HepG2 (cell line): ENCODE measurements around the gene POC1A. TPM values are rescaled to one million over a fixed set of nuclear protein-coding genes. Genes with fewer than 3 reads are reported as not detected.
A peak's percentile ranks its signal among the peaks of the same experiment; 100 is the strongest.

ENCODE experiments used
- ATAC-seq: fragments of 200-7000 bp; cut with Tn5 transposase; 3 replicates; pipeline ENCODE4 v1.9.1; 2020; ENCODE audit warnings: mild to moderate bottlenecking, moderate library complexity
- BruUV-seq: library from RNA; stranded (reverse); fragments of 400-500 nt; replicated peaks from 2 replicates; lab custom pipeline; 2021; lab: Mats Ljungman, UMichigan
- CTCF ChIA-PET: fragments of 300-600 bp; formaldehyde crosslinking; extraction: SDS; loops from one replicate; lab custom pipeline; 2021; ENCODE audit warnings: low total read pairs, inconsistent platforms, low intra/inter-chr PET ratio; lab: Yijun Ruan, JAX
- POLR2A ChIA-PET: fragments of 350-600 bp; sonication (Branson Sonifier 250); formaldehyde crosslinking; loops from one replicate; lab custom pipeline; 2020; ENCODE audit warnings: antibody characterized with exemption, inconsistent platforms; lab: Yijun Ruan, JAX
- DNase-seq: peaks from one replicate; pipeline ENCODE4 v3.0.0-alpha.2; 2015; ENCODE audit warnings: low spot score
- FAIRE-seq: peaks from 3 replicates; lab custom pipeline; 2011; peaks lifted over from hg19 to GRCh38; lab: Jason Lieb, UNC
- H2AFZ ChIP-seq: one replicate; pipeline ENCODE4 v1.6.1; 2011; ENCODE audit warnings: low read length, inconsistent platforms
- H3K27ac ChIP-seq: fragments of 300-600 bp; 3 replicates; pipeline ENCODE4 v1.8.0; 2011; ENCODE audit warnings: mixed run types, mild to moderate bottlenecking, mixed read lengths, low read length, inconsistent platforms; ENCODE audit not compliant: insufficient read depth; ENCODE audit errors: extremely low read length
- H3K27me3 ChIP-seq, 2 experiments: fragments of 200-600 bp in 1 of 2; 2 replicates in 1 of 2; 3 replicates in 1 of 2; pipeline versions ENCODE4 v1.6.0 to v1.8.0; 2011; ENCODE audit warnings: low read length in 2 of 2, mild to moderate bottlenecking in 2 of 2, moderate library complexity in 2 of 2, inconsistent platforms in 1 of 2; ENCODE audit not compliant: insufficient read depth in 2 of 2, control insufficient read depth in 1 of 2
- H3K36me3 ChIP-seq, 2 experiments: fragments of 200-600 bp in 1 of 2; replicated peaks in 1 of 2; 2 replicates in 1 of 2; 3 replicates in 1 of 2; pipeline versions ENCODE4 v1.5.1 to v1.8.0; 2011; ENCODE audit warnings: low read length in 2 of 2, inconsistent platforms in 1 of 2; ENCODE audit not compliant: insufficient read depth in 2 of 2, control insufficient read depth in 1 of 2
- H3K4me1 ChIP-seq: 2 replicates; pipeline ENCODE4 v1.5.1; 2012; ENCODE audit warnings: low read length, inconsistent platforms; ENCODE audit not compliant: insufficient read depth
- H3K4me2 ChIP-seq: 2 replicates; pipeline ENCODE4 v1.6.0; 2011; ENCODE audit warnings: low read depth, low read length, inconsistent platforms
- H3K4me3 ChIP-seq, 3 experiments: fragments of 200-600 bp in 1 of 3; sonication (generic), shearing (Covaris generic) in 1 of 3; replicated peaks in 1 of 3; 2 replicates each; pipeline ENCODE4 v1.5.1; 2011 to 2016; ENCODE audit warnings: low read length in 3 of 3, inconsistent platforms in 2 of 3, low read depth in 2 of 3, mild to moderate bottlenecking in 2 of 3, control low read depth in 1 of 3, mixed read lengths in 1 of 3; ENCODE audit not compliant: insufficient read depth in 1 of 3
- H3K79me2 ChIP-seq: one replicate; pipeline ENCODE4 v1.6.1; 2011; ENCODE audit warnings: low read length, inconsistent platforms; ENCODE audit not compliant: insufficient read depth
- H3K9ac ChIP-seq: 2 replicates; pipeline ENCODE4 v1.6.0; 2011; ENCODE audit warnings: mild to moderate bottlenecking, low read depth, low read length, inconsistent platforms; ENCODE audit not compliant: insufficient read depth
- H3K9me3 ChIP-seq: 2 replicates; pipeline ENCODE4 v1.5.1; 2012; ENCODE audit warnings: mild to moderate bottlenecking, low read length
- H4K20me1 ChIP-seq: 2 replicates; pipeline ENCODE4 v1.6.0; 2011; ENCODE audit warnings: inconsistent platforms, mild to moderate bottlenecking, low read length, moderate library complexity; ENCODE audit not compliant: insufficient read depth
- DPF2 ChIP-seq: sonication (generic); formaldehyde crosslinking; IDR thresholded peaks from 2 replicates; pipeline ENCODE4 v1.4.0; 2020; ENCODE audit warnings: mild to moderate bottlenecking, low read depth, missing genetic modification reagents, borderline replicate concordance
- HIVEP1 ChIP-seq: sonication (generic); formaldehyde crosslinking; IDR thresholded peaks from 2 replicates; pipeline ENCODE4 v1.4.0; 2020; ENCODE audit warnings: mild to moderate bottlenecking, missing genetic modification reagents
- IRF2 ChIP-seq: IDR thresholded peaks from 2 replicates; pipeline ENCODE4 v1.6.1; 2018; ENCODE audit warnings: missing genetic modification reagents, missing compliant biosample characterization
- ZBTB39 ChIP-seq: sonication (generic); formaldehyde crosslinking; IDR thresholded peaks from 2 replicates; pipeline ENCODE4 v1.5.0; 2020; ENCODE audit warnings: missing genetic modification reagents
- ZNF263 ChIP-seq: sonication (generic); formaldehyde crosslinking; IDR thresholded peaks from 2 replicates; pipeline ENCODE4 v1.4.0; 2020; ENCODE audit warnings: missing genetic modification reagents
- ZNF841 ChIP-seq: sonication (generic); formaldehyde crosslinking; IDR thresholded peaks from 2 replicates; pipeline ENCODE4 v1.8.1; 2023; ENCODE audit warnings: missing genetic modification reagents, borderline replicate concordance
- WGBS: methylation state at CpG from one replicate; pipeline ENCODE4 v1.1.6; 2017; ENCODE audit warnings: low lambda C conversion rate; 5-methylcytosine and 5-hydroxymethylcytosine counted together
- in situ Hi-C: cut with HindIII; loops from 2 replicates; pipeline ENCODE4 v1.10.0; 2017; ENCODE audit warnings: low pct_unique_long_range_greater_than_20kb; ENCODE audit not compliant: extremely low pct_ligation_motif_present
- intact Hi-C: fragments of 100-400 bp; cut with micrococcal nuclease; formaldehyde crosslinking; loops from one replicate; pipeline ENCODE4 v1.10.0; 2022; ENCODE audit not compliant: unreplicated experiment
- polyA plus RNA-seq, 8 experiments: library from polyadenylated mRNA; depleted of rRNA in 3 of 8; stranded (reverse) in 7 of 8; unstranded in 1 of 8; fragments of >200 nt; fragmentation: Illumina TruSeq in 4 of 8; extraction: Trizol in 4 of 8; gene quantifications; 2 replicates each; pipeline versions ENCODE4 v1.2.1 to v1.2.3, GENCODE V29; 2011 to 2016; ENCODE audit warnings: low read depth in 4 of 8, missing spikeins in 1 of 8, mixed read lengths in 1 of 8; ENCODE audit not compliant: insufficient read depth in 1 of 8
- total RNA-seq, 5 experiments: library from RNA; depleted of rRNA; stranded (reverse); fragments of >200 nt; fragmentation: Illumina TruSeq; extraction: Trizol; gene quantifications; 2 replicates each; pipeline ENCODE4 v1.2.3, GENCODE V29; 2016; ENCODE audit warnings: low read depth in 1 of 5
- TF ChIP-seq, protein P1 (sequence below): sonication (generic); formaldehyde crosslinking; IDR thresholded peaks from 2 replicates; pipeline ENCODE4 v1.9.0; 2021; ENCODE audit warnings: missing genetic modification reagents, borderline replicate concordance

The POC1A gene
- total and polyA plus RNA-seq, 2 of the 13 experiments (the other 11 are each of a cell fraction or from before 2014, with no cell fraction given): 14.6 to 20.0 TPM

DNA sequence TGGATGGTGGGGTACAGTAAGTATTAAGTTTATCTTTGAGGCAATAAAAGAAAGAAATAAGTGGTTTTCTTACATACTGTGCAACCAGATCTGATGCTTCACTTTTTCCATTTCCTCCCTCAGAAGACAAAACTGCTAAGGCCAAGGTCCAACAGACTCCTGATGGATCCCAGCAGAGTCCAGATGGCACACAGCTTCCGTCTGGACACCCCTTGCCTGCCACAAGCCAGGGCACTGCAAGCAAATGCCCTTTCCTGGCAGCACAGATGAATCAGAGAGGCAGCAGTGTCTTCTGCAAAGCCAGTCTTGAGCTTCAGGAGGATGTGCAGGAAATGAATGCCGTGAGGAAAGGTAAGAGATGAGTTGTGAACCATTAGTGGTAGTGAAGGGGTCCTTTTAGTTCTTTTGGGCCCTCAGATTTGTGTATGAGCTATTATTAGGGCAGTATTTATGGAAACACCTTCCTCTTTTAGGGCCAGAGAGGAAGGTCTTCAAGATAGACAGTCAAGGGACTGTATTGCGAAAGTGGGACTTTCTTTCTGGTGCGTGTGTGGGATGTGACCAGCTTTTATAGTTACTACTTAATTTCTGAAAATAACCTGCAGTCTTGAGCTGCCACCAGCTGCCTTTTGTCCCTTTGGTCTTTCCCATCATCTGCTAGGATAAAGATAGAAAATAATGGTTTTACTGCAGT lies 48.3 kb upstream of the POC1A start (continued):
- TF ChIP-seq DPF2 (CRISPR knock-in tag) (no peak), ZBTB39 (CRISPR knock-in tag) (no peak), HIVEP1 (no peak), IRF2 (CRISPR knock-in tag) (no peak)
- TF ChIP-seq, protein P1, sequence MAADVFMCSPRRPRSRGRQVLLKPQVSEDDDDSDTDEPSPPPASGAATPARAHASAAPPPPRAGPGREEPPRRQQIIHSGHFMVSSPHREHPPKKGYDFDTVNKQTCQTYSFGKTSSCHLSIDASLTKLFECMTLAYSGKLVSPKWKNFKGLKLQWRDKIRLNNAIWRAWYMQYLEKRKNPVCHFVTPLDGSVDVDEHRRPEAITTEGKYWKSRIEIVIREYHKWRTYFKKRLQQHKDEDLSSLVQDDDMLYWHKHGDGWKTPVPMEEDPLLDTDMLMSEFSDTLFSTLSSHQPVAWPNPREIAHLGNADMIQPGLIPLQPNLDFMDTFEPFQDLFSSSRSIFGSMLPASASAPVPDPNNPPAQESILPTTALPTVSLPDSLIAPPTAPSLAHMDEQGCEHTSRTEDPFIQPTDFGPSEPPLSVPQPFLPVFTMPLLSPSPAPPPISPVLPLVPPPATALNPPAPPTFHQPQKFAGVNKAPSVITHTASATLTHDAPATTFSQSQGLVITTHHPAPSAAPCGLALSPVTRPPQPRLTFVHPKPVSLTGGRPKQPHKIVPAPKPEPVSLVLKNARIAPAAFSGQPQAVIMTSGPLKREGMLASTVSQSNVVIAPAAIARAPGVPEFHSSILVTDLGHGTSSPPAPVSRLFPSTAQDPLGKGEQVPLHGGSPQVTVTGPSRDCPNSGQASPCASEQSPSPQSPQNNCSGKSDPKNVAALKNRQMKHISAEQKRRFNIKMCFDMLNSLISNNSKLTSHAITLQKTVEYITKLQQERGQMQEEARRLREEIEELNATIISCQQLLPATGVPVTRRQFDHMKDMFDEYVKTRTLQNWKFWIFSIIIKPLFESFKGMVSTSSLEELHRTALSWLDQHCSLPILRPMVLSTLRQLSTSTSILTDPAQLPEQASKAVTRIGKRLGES (CRISPR knock-in tag): no peak

- TF ChIP-seq ZNF841 (CRISPR knock-in tag) (no peak), ZNF263 (CRISPR knock-in tag) (peak; percentile 58; the same call in 1 of the 2 replicates)
- Histone ChIP-seq H3K27ac (peak overlapping the region; percentile 26), H3K79me2 (peaks cover 11% of the 10 kb centered on the region), H4K20me1 (no peaks in the 10 kb centered on the region), H3K27me3 (no peaks in the 10 kb centered on the region), H3K36me3 (peaks cover 11 to 52% of the 10 kb centered on the region in 2 experiments), H3K9ac (no peak overlapping the region), H3K4me1 (peaks cover 65% of the 10 kb centered on the region), H3K4me3 (no peak overlapping the region), H3K4me2 (no peak overlapping the region), H3K9me3 (no peaks in the 10 kb centered on the region), H2AFZ (no peak overlapping the region)
- ChIA-PET CTCF (no interaction called here), POLR2A (interaction anchor here (0.7 to 2.1 kb wide), 4 partner anchors 9 to 218 kb away, joined by 3 to 5 read pairs (median 3); partner anchors contain the start of gene POC1A)
- no peak for DNase-seq
- no peak for FAIRE-seq
- no TSS peak for BruUV-seq
- in situ Hi-C loops (no loop called here), intact Hi-C loops (no loop called here)
- 95% methylated on average over 5 of the region's 5 CpGs for WGBS
- no peak for ATAC-seq
Observed at GRCh38 chr3:52200981-52201679, 46.9 kb upstream of the POC1A start.
